Hepatocyte (in vitro differentiated cells): Measurements from ENCODE around the gene TBC1D21. TPM values are rescaled to one million over a fixed set of nuclear protein-coding genes. Genes with fewer than 3 reads are reported as not detected.

ENCODE experiments used
- DNase-seq: peaks from one replicate; pipeline ENCODE4 v3.0.0-alpha.2; 2016; ENCODE audit warnings: low spot score
- H2AFZ ChIP-seq: fragments of 200-600 bp; sonication (generic); 2 replicates; pipeline ENCODE4 v1.6.0; 2016; ENCODE audit warnings: antibody characterized with exemption, mild to moderate bottlenecking
- H3K27ac ChIP-seq: fragments of 200-600 bp; sonication (generic); 2 replicates; pipeline ENCODE4 v1.5.1; 2016; ENCODE audit warnings: mild to moderate bottlenecking
- H3K27me3 ChIP-seq: fragments of 200-600 bp; sonication (generic); 2 replicates; pipeline ENCODE4 v1.6.1; 2016
- H3K36me3 ChIP-seq: fragments of 200-600 bp; sonication (generic); replicated peaks from 2 replicates; pipeline ENCODE4 v1.5.1; 2016; ENCODE audit warnings: low read depth; ENCODE audit not compliant: insufficient read depth
- H3K4me1 ChIP-seq: fragments of 200-600 bp; sonication (generic); 2 replicates; pipeline ENCODE4 v1.5.1; 2016; ENCODE audit warnings: mild to moderate bottlenecking, moderate library complexity; ENCODE audit not compliant: insufficient read depth
- H3K4me2 ChIP-seq: fragments of 200-600 bp; sonication (generic); 2 replicates; pipeline ENCODE4 v1.6.0; 2016
- H3K4me3 ChIP-seq: fragments of 200-600 bp; sonication (generic); 2 replicates; pipeline ENCODE4 v1.5.1; 2016; ENCODE audit warnings: mild to moderate bottlenecking
- H3K79me2 ChIP-seq: fragments of 200-600 bp; sonication (generic); 2 replicates; pipeline ENCODE4 v1.6.0; 2017; ENCODE audit warnings: mild to moderate bottlenecking
- H3K9me2 ChIP-seq: fragments of 200-600 bp; sonication (generic); replicated peaks from 2 replicates; pipeline ENCODE4 v1.6.0; 2017; ENCODE audit warnings: mild to moderate bottlenecking; ENCODE audit not compliant: insufficient read depth
- H3K9me3 ChIP-seq: fragments of 200-600 bp; sonication (generic); 2 replicates; pipeline ENCODE4 v1.5.1; 2016; ENCODE audit warnings: low read depth, mild to moderate bottlenecking
- H4K20me1 ChIP-seq: fragments of 200-600 bp; sonication (generic); 2 replicates; pipeline ENCODE4 v1.6.0; 2016; ENCODE audit warnings: mild to moderate bottlenecking; ENCODE audit not compliant: insufficient read depth, poor library complexity, severe bottlenecking
- CTCF ChIP-seq: fragments of 200-600 bp; sonication (generic); IDR thresholded peaks from 2 replicates; pipeline ENCODE4 v1.5.1; 2016; ENCODE audit warnings: antibody characterized with exemption, mild to moderate bottlenecking; ENCODE audit not compliant: poor library complexity
- EZH2 ChIP-seq: fragments of 200-600 bp; sonication (generic); IDR thresholded peaks from 2 replicates; pipeline ENCODE4 v1.6.1; 2016; ENCODE audit warnings: antibody characterized with exemption, mild to moderate bottlenecking, borderline replicate concordance
- EZH2phosphoT487 ChIP-seq: fragments of 200-600 bp; sonication (generic); IDR thresholded peaks from one replicate; pipeline ENCODE4 v1.6.1; 2018; ENCODE audit warnings: antibody characterized with exemption, mild to moderate bottlenecking, low read depth, moderate library complexity; ENCODE audit not compliant: unreplicated experiment, severe bottlenecking
- WGBS: methylation state at CpG from one replicate; pipeline ENCODE4 v1.1.6; 2016; ENCODE audit warnings: low lambda C conversion rate; ENCODE audit errors: missing lambda C conversion rate; 5-methylcytosine and 5-hydroxymethylcytosine counted together
- polyA plus RNA-seq: library from polyadenylated mRNA; unstranded; fragments of >200 nt; fragmentation: Nextera tagmentation; extraction: Ambion mirVana; gene quantifications from 2 replicates; pipeline ENCODE4 v1.2.1, GENCODE V29; 2016
- total RNA-seq: library from RNA; depleted of rRNA; stranded (reverse); fragments of >200 nt; gene quantifications from 2 replicates; pipeline ENCODE4 v1.2.3, GENCODE V29; 2014

TBC1D21 gene
- total and polyA plus RNA-seq, 2 experiments from 2014 or later = not detected

GRCh38 chr15:73841756-73842725 lies 31.3 kb upstream of the TBC1D21 start:
- no peaks in the 10 kb centered on the region for H3K4me1 ChIP-seq
- no peaks in the 10 kb centered on the region for H3K9me3 ChIP-seq
- H3K9me2 ChIP-seq = no peaks in the 10 kb centered on the region
- 70% methylated on average over 17 of the region's 17 CpGs for WGBS
- H2AFZ ChIP-seq = no peak overlapping the region
- H3K4me2 ChIP-seq = no peak overlapping the region
- no peak overlapping the region for H3K27ac ChIP-seq
- H3K4me3 ChIP-seq = no peak overlapping the region
- no peaks in the 10 kb centered on the region for H3K36me3 ChIP-seq
- no peaks in the 10 kb centered on the region for H4K20me1 ChIP-seq
- no peaks in the 10 kb centered on the region for H3K79me2 ChIP-seq
- DNase-seq = no peak
- no peak for TF ChIP-seq EZH2phosphoT487
- TF ChIP-seq EZH2 = no peak
- no peak for TF ChIP-seq CTCF
- peaks cover 25% of the 10 kb centered on the region for H3K27me3 ChIP-seq

- no peaks in the 10 kb centered on the region for H3K9me3 ChIP-seq
- no peaks in the 10 kb centered on the region for H3K36me3 ChIP-seq
- no peaks in the 10 kb centered on the region for H3K4me1 ChIP-seq
- no peak overlapping the region for H3K4me3 ChIP-seq
- H4K20me1 ChIP-seq = no peaks in the 10 kb centered on the region
- peaks cover 25% of the 10 kb centered on the region for H3K27me3 ChIP-seq
- H3K4me2 ChIP-seq = no peak overlapping the region
- H3K79me2 ChIP-seq = no peaks in the 10 kb centered on the region
- no peak overlapping the region for H2AFZ ChIP-seq
- DNase-seq = no peak
- TF ChIP-seq EZH2phosphoT487 = no peak
- TF ChIP-seq EZH2 = no peak
- TF ChIP-seq CTCF = no peak
- no peak overlapping the region for H3K27ac ChIP-seq
- 100% methylated on average over 1 of the region's 1 CpG for WGBS
- no peaks in the 10 kb centered on the region for H3K9me2 ChIP-seq
These were observed 29.6 kb upstream of the TBC1D21 start for GRCh38 chr15:73843787-73844186.

- no peak for DNase-seq
- Histone ChIP-seq H4K20me1 (no peaks in the 10 kb centered on the region), H2AFZ (no peak overlapping the region), H3K4me3 (no peak overlapping the region), H3K27me3 (peaks cover 25% of the 10 kb centered on the region), H3K27ac (no peak overlapping the region), H3K9me3 (no peaks in the 10 kb centered on the region), H3K79me2 (no peaks in the 10 kb centered on the region), H3K4me1 (no peaks in the 10 kb centered on the region), H3K4me2 (no peak overlapping the region), H3K36me3 (no peaks in the 10 kb centered on the region), H3K9me2 (no peaks in the 10 kb centered on the region)
- WGBS = 46% methylated on average over 1 of the region's 1 CpG
- TF ChIP-seq EZH2 (no peak), CTCF (no peak), EZH2phosphoT487 (no peak)
These were observed 29.0 kb upstream of the TBC1D21 start for GRCh38 chr15:73844356-73844755.
